ENCODE measurements around the gene GIMAP8.

The GIMAP8 gene

DNA sequence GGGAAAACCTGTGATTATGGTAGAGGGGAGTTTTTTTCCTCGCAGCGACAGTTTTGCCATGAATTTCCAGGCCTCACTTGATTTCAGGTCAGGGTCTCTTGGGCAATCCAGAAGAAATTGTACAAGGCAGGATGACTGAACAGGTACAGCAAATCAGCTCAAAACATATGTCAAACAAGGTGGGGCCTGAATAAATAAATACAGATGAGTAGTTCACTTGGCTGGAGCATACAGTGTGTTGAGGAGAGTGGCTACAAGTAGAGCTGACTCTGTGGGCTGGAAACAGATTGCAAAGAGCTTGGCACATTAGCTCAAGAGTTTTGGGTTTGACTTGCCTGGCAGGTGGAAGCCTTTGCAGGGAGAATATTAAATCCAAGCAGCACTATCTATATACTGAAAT is 15.0 kb downstream of the GIMAP8 start:
- H3K4me3 ChIP-seq (ENCODE audit: low read depth, low read length) = no peak overlapping the region
- TF ChIP-seq, protein P1, sequence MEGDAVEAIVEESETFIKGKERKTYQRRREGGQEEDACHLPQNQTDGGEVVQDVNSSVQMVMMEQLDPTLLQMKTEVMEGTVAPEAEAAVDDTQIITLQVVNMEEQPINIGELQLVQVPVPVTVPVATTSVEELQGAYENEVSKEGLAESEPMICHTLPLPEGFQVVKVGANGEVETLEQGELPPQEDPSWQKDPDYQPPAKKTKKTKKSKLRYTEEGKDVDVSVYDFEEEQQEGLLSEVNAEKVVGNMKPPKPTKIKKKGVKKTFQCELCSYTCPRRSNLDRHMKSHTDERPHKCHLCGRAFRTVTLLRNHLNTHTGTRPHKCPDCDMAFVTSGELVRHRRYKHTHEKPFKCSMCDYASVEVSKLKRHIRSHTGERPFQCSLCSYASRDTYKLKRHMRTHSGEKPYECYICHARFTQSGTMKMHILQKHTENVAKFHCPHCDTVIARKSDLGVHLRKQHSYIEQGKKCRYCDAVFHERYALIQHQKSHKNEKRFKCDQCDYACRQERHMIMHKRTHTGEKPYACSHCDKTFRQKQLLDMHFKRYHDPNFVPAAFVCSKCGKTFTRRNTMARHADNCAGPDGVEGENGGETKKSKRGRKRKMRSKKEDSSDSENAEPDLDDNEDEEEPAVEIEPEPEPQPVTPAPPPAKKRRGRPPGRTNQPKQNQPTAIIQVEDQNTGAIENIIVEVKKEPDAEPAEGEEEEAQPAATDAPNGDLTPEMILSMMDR (IDR thresholded peaks at IDR 0.05; ENCODE audit: insufficient read depth, low read depth, low read length, missing control alignments) = no peak
- no peak for DNase-seq (ENCODE audit: low read depth)

DNA sequence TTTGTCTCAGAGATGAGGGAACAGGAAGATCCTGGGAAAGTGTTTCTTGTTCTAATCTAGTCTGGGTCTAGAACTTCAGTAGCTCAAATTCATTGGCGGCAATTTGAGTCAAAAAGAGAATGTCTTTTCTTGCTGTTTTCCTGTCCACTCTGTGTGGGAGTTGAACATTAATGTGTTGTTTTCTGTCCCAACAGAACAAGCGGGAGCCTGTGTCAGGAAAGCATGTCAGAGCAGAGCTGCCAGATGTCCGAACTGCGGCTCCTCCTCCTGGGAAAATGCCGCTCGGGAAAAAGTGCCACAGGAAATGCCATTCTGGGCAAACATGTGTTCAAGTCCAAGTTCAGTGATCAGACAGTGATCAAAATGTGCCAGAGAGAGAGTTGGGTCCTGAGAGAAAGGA is 16.0 kb downstream of the GIMAP8 start:
- TF ChIP-seq, protein P1 (IDR thresholded peaks at IDR 0.05; ENCODE audit: insufficient read depth, low read depth, low read length, missing control alignments) = no peak
- H3K4me3 ChIP-seq (ENCODE audit: low read depth, low read length) = no peak overlapping the region
- no peak for DNase-seq (ENCODE audit: low read depth)

DNA sequence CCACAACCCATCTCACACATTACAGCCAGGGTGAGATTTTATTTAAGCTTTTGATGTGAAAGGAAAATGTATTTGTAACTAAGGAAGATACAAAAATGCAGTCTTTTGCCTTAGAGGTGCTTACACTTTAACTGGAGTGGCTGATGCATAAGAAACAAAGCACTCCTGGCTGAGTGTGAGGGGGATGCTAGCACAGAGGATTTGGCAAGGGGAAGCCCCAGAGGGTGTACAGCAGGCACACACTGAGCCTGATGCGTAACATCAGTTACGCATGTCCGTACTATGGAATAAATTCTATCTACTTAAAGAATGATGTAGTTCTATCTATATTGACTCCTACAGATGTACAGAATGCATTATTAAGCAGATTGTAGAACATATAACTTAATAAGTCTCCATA is 17.8 kb downstream of the GIMAP8 start:
- TF ChIP-seq, protein P1 (IDR thresholded peaks at IDR 0.05; ENCODE audit: insufficient read depth, low read depth, low read length, missing control alignments) = no peak
- no peak overlapping the region for H3K4me3 ChIP-seq (ENCODE audit: low read depth, low read length)
- no peak for DNase-seq (ENCODE audit: low read depth)

DNA sequence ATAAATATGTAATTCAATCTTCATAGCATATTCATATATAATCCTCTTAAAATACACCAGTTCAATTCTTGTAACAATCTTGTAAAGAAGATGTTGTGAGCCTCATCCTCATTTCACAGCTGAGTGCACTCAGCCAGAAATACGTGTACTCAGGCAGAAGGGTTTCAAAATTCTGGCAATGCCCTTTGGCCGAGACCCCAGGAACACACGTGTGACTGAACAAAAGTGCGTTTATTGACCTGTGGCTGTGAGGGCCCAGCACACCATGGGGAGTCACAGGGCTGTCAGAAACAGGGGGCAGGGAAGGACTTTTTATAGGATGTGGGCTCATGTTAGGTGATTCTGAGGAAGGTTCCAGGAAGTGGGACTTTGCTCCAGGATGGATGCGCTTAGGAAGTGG is 21.5 kb downstream of the GIMAP8 start:
- H3K4me3 ChIP-seq (ENCODE audit: low read depth, low read length) = no peak overlapping the region
- TF ChIP-seq, protein P1 (IDR thresholded peaks at IDR 0.05; ENCODE audit: insufficient read depth, low read depth, low read length, missing control alignments) = no peak
- DNase-seq (ENCODE audit: low read depth) = no peak

DNA sequence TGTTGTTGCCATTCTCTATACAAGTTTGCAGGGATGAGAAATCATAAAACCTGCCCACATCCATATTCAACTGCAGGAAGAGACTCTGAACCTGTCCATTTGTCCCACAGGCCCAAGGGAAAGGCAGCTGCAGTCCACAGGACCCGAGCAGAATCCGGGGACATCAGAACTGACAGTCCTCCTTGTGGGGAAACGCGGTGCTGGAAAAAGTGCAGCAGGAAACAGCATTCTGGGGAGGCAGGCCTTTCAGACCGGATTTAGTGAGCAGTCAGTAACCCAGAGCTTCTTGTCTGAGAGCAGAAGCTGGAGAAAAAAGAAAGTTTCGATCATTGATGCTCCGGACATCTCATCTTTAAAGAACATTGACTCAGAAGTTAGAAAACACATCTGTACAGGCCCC is 23.5 kb downstream of the GIMAP8 start:
- H3K4me3 ChIP-seq (ENCODE audit: low read depth, low read length) = no peak overlapping the region
- DNase-seq (ENCODE audit: low read depth) = no peak
- TF ChIP-seq, protein P1 (IDR thresholded peaks at IDR 0.05; ENCODE audit: insufficient read depth, low read depth, low read length, missing control alignments) = no peak

DNA sequence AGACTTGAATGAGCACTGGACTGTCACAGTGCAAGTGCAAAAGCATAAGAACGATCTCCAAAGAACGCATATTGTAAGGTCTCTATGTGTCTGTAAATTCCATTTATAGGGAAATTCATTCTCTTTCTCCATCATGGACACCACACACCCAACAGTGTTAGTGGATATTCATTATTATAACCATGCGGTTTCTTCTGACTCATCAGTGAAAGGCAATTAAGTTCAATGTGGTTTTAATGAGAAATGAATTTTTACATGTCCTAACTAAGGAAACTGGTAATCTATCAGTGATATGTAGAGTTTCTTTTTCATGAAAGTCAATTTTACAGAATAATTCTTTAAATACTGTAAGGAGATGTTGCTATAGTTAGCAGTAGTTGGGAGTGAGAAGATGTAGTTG is 25.9 kb downstream of the GIMAP8 start:
- DNase-seq (ENCODE audit: low read depth) = no peak
- TF ChIP-seq, protein P1 (IDR thresholded peaks at IDR 0.05; ENCODE audit: insufficient read depth, low read depth, low read length, missing control alignments) = no peak
- no peak overlapping the region for H3K4me3 ChIP-seq (ENCODE audit: low read depth, low read length)

DNA sequence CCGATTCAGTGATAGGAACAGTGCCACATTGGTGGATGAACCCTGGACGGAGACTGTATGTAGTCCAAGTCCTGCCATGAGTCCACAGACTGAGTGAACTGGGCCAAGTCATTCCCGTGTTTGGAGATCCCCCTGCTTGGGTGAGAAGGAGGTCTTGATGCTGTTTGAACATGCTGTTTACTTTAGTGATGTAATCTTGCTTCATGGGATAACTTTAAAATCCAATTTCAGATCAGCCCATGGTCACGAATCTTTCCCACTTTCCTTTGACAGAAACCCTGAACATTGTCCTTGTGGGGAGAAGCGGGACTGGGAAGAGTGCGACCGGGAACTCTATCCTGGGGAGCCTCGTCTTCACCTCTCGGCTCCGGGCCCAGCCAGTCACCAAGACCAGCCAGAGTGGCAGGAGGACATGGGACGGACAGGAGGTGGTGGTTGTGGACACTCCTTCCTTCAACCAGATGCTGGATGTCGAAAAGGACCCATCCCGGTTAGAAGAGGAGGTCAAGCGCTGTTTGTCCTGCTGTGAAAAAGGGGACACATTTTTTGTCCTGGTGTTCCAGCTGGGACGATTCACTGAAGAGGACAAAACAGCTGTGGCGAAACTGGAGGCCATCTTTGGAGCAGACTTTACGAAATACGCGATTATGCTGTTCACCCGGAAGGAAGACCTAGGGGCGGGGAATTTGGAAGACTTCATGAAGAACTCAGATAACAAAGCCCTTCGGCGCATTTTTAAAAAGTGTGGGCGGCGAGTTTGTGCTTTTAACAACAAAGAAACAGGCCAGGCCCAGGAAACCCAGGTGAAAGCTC is 26.6 kb downstream of the GIMAP8 start:
- no peak overlapping the region for H3K4me3 ChIP-seq (ENCODE audit: low read depth, low read length)
- TF ChIP-seq, protein P1 (IDR thresholded peaks at IDR 0.05; ENCODE audit: insufficient read depth, low read depth, low read length, missing control alignments) = no peak
- no peak for DNase-seq (ENCODE audit: low read depth)

Data from GM12865 (cell line).